Psoas muscle (tissue), 8 donors: ENCODE results near the gene GALNT13. TPM values are rescaled to one million over a fixed set of nuclear protein-coding genes. Genes with fewer than 3 reads are reported as not detected.

Experiments used
- ATAC-seq, 4 donors: fragments of 200-7000 bp; cut with Tn5 transposase; one replicate each; pipeline ENCODE4 v1.9.1; 2020; ENCODE audit warnings: moderate library complexity in 3 of 4, mild to moderate bottlenecking in 2 of 4
- DNase-seq, 2 donors: peaks; one replicate each; pipeline ENCODE4 v3.0.0-alpha.2; 2020
- H3K27ac ChIP-seq: fragments of 200-600 bp; one replicate; pipeline ENCODE4 v1.8.0; 2022
- H3K27me3 ChIP-seq, 3 donors: fragments of 200-600 bp in 1 of 3; one replicate each; pipeline versions ENCODE4 v1.6.1 to v1.8.0; 2013 to 2022; ENCODE audit warnings: low read length in 2 of 3, mild to moderate bottlenecking in 2 of 3, moderate library complexity in 1 of 3; ENCODE audit not compliant: insufficient read depth in 3 of 3
- H3K36me3 ChIP-seq, 2 donors: fragments of 200-600 bp in 1 of 2; one replicate each; pipeline versions ENCODE4 v1.6.1 to v1.8.0; 2013 to 2022; ENCODE audit warnings: low read depth in 1 of 2, mild to moderate bottlenecking in 1 of 2, moderate library complexity in 1 of 2; ENCODE audit not compliant: insufficient read depth in 1 of 2
- H3K4me1 ChIP-seq: fragments of 200-600 bp; one replicate; pipeline ENCODE4 v1.8.0; 2022
- H3K4me3 ChIP-seq: fragments of 200-600 bp; one replicate; pipeline ENCODE4 v1.8.0; 2022; ENCODE audit warnings: mild to moderate bottlenecking
- H3K9me3 ChIP-seq: fragments of 200-600 bp; one replicate; pipeline ENCODE4 v1.8.0; 2022
- WGBS, 3 donors: extraction: QIAGEN DNeasy Blood & Tissue Kit; methylation state at CpG; one replicate each; pipeline versions ENCODE4 v1.1.6 to v1.1.7; 2013; 5-methylcytosine and 5-hydroxymethylcytosine counted together
- intact Hi-C, 2 donors: fragments of 100-400 bp; cut with DNase I; formaldehyde crosslinking; loops; one replicate each; pipeline versions ENCODE4 v1.11.0 to v1.14.2; 2022
- polyA plus RNA-seq, 3 donors: library from polyadenylated mRNA; stranded (reverse); fragments of 200-250 nt; gene quantifications; one replicate each; pipeline ENCODE4 v1.2.3, GENCODE V29; 2013
- total RNA-seq, 4 donors: library from RNA; stranded (reverse); fragmentation: NEBNext Ultra II Directional in 2 of 4; extraction: Animal tissue kit (Norgen Biotek cat#: 25700) in 2 of 4; gene quantifications; one replicate each; pipeline versions ENCODE4 v1.2.1 to v1.2.4, GENCODE V29; 2021 to 2023
- TF ChIP-seq, protein P1 (sequence below): fragments of 200-600 bp; IDR thresholded peaks from one replicate; pipeline ENCODE4 v1.8.0; 2022; ENCODE audit warnings: antibody characterized with exemption
- donor health status: healthy with polysubstance abuse.
- donor health status: DM: no; HTN: no; CAD: no; lungs with moderate emphysema.
- donor health status: Bipolar disorder and iron deficiency.
- donor health status: healthy.
- donor health status: DM: yes; HTN: yes; CAD: no.
- donor health status: DM: no; HTN: no; CAD: no.
- donor health status: DM: no; HTN: no; CAD: no.
- donor health status: DM: yes; HTN: yes; CAD: no.

Gene GALNT13
- total and polyA plus RNA-seq, 7 donors = 0.06 TPM; not detected in 6

GRCh38 chr2:154207288-154208047 lies 335.7 kb downstream of the GALNT13 start:
- intact Hi-C loops = no loop called here
- ATAC-seq (no peak), DNase-seq (no peak)
- no peak overlapping the region for H3K27ac ChIP-seq
- no peaks in the 10 kb centered on the region for H3K27me3 ChIP-seq
- TF ChIP-seq, protein P1, sequence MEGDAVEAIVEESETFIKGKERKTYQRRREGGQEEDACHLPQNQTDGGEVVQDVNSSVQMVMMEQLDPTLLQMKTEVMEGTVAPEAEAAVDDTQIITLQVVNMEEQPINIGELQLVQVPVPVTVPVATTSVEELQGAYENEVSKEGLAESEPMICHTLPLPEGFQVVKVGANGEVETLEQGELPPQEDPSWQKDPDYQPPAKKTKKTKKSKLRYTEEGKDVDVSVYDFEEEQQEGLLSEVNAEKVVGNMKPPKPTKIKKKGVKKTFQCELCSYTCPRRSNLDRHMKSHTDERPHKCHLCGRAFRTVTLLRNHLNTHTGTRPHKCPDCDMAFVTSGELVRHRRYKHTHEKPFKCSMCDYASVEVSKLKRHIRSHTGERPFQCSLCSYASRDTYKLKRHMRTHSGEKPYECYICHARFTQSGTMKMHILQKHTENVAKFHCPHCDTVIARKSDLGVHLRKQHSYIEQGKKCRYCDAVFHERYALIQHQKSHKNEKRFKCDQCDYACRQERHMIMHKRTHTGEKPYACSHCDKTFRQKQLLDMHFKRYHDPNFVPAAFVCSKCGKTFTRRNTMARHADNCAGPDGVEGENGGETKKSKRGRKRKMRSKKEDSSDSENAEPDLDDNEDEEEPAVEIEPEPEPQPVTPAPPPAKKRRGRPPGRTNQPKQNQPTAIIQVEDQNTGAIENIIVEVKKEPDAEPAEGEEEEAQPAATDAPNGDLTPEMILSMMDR = no peak
- 67 to 81% (median 72%) methylated on average over 2 of the region's 2 CpGs for WGBS, 3 donors
- no peaks in the 10 kb centered on the region for H3K9me3 ChIP-seq
- no peaks in the 10 kb centered on the region for H3K36me3 ChIP-seq
- no peaks in the 10 kb centered on the region for H3K4me1 ChIP-seq
- H3K4me3 ChIP-seq = no peak overlapping the region

DNA sequence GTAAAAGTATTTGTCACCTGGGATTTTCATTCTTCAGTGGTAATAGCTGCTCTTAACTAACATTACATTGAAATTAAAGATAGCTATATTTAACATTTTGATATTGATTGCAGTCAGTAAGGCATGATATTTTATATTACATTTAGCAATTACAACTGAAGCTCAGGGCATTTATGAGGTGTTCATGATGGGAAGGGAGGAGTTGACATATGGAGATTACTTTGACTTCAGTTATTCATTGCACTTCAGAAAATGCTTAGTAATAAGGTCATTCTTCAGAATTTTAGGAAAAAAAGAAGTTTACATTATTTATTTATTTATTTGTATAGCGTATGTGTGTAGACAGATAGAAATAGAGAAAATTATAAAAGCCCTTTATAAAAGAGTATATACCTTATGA lies 352.0 kb downstream of the GALNT13 start:
- WGBS, 3 donors = 94 to 98% (median 94%) methylated on average over 1 of the region's 1 CpG
- H3K9me3 ChIP-seq = no peaks in the 10 kb centered on the region
- TF ChIP-seq, protein P1 = no peak
- ATAC-seq = no peak
- intact Hi-C loops = no loop called here
- no peaks in the 10 kb centered on the region for H3K36me3 ChIP-seq
- H3K4me3 ChIP-seq = no peak overlapping the region
- no peak for DNase-seq
- H3K4me1 ChIP-seq = no peaks in the 10 kb centered on the region
- no peak overlapping the region for H3K27ac ChIP-seq
- no peaks in the 10 kb centered on the region for H3K27me3 ChIP-seq

- Histone ChIP-seq H3K27me3 (no peaks in the 10 kb centered on the region), H3K36me3 (no peaks in the 10 kb centered on the region), H3K9me3 (no peaks in the 10 kb centered on the region), H3K27ac (no peak overlapping the region), H3K4me1 (no peaks in the 10 kb centered on the region), H3K4me3 (no peak overlapping the region)
- ATAC-seq = no peak
- no peak for DNase-seq
- TF ChIP-seq, protein P1 = no peak
- intact Hi-C loops = no loop called here
- 41 to 57% (median 48%) methylated on average over 2 of the region's 2 CpGs for WGBS, 3 donors
Measured at GRCh38 chr2:154226931-154227330, 355.2 kb downstream of the GALNT13 start.

- DNase-seq = no peak
- WGBS, 3 donors = 69 to 75% (median 72%) methylated on average over 3 of the region's 3 CpGs
- Histone ChIP-seq H3K36me3 (no peaks in the 10 kb centered on the region), H3K4me1 (no peaks in the 10 kb centered on the region), H3K27me3 (no peaks in the 10 kb centered on the region), H3K9me3 (no peaks in the 10 kb centered on the region), H3K27ac (no peak overlapping the region), H3K4me3 (no peak overlapping the region)
- TF ChIP-seq, protein P1 = no peak
- ATAC-seq = no peak
- intact Hi-C loops = no loop called here
Measured at GRCh38 chr2:154228566-154229280, 357.0 kb downstream of the GALNT13 start.
